GM18517 (cell line): ENCODE data around the gene SYTL2.

ENCODE experiments used
- ATAC-seq: cut with Tn5 transposase; IDR thresholded peaks from one replicate; pipeline ENCODE4 v1.9.1; 2021; ENCODE audit warnings: mild to moderate bottlenecking, moderate library complexity; ENCODE audit not compliant: unreplicated experiment

Gene SYTL2

DNA sequence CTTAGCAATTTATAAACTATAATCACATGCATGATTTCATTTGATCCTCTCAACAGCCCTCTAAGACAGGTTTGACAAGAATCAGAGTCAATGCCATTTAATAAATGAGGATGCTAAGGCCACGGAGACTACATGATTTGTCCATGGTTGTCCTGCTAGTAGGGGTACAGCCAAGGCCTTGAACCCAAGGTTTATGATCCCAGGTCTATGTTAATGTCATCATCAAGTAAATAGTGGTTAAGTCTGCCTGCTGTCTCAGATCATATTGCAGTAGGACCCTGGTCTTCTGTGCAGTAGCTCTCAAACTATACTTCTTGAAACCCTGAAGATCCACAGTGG lies 17.7 kb upstream of the SYTL2 start:
- ATAC-seq: no peak

DNA sequence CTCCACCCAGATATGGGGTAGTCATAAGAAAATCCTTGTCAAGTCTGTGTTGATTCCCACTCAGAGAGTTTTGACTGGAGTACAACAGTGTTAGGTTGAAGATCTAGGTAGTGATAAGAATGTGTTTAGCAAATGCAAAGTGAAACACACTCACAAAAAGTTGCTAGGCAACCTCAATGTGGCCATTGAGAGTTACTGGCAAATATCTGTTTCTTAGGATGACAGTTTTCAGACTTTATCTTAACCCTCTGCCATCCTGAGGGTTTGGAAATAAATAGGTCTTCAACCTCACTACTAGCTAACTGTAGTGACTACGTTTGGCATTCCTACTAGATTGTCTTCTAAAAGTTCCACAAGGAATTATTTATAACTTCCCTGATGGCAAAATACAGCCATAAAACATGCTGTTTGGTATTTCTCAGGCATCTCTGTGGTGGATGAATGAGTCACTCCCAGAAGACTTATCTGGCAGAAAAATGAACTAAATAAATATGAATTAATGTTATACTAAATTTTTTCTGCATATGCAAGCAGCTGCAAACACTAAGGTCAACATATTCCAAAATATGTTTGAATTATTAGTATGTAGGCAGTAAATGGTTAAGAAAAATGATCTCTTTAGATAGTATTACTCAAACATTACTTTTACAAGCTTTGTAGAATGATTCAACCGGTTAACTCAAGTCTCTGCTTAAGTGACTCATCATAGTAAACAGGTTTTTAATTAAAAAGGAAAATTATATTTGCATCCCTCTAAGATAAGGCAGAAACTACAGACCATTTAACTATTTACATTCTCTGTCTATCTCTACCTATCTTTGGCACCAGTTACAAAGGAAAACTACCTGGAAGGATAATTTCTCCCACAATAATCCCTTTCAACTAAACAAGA lies 17.1 kb upstream of the SYTL2 start:
- ATAC-seq: no peak

DNA sequence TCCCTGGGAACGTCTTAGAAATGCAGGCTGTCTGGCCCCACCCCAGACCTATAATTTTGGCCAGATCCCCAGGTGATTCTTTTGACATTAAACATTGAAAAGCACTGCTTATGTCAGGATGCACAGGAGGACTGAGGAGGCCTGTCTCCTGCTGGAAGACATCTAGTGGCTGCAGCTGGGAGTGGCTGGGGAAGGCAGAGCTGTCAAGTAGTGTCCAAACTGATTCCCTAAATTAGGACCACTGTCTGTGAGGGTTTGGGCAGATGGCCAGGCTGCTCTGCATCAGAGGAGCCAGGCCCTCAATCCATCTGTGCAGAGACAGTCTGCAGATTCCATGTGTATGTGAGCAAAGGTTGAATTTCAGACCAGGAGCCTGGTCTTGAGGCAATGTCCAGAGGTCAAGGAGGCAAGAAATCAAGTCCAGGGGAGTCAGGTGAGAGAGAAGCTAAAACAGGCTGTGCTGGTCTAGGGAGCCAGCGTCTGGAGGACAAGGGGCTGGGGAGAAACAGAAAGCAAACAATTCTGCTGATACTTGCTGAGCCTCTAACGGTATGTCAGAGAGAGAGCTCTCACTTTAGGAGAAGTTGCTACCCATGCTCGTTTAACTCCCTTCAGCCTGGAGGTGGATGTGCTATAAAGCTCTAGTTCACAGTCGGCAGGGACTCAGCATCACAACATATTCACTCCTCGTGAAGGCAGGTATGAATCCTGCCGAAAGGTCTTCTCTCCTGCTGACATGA lies 15.3 kb upstream of the SYTL2 start:
- ATAC-seq: no peak

DNA sequence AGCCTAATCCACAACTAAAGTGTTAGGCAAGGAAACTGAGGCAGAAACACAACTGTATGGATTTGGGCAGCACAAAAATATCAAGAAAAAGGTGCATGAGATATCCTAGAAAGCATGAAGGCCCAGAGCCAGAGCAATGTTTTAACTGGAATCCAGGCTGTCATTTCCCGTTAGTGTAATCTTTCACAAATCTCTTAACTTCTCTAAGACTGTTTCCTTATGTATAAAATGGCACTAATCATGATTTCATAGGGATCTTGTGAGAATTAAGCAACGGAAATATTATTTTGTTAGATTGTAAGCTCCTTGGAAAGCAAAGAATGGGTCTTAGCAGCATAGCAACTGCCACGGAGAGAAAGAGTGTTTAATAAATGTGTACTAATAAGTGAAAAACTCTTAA lies 14.7 kb upstream of the SYTL2 start:
- ATAC-seq: no peak

DNA sequence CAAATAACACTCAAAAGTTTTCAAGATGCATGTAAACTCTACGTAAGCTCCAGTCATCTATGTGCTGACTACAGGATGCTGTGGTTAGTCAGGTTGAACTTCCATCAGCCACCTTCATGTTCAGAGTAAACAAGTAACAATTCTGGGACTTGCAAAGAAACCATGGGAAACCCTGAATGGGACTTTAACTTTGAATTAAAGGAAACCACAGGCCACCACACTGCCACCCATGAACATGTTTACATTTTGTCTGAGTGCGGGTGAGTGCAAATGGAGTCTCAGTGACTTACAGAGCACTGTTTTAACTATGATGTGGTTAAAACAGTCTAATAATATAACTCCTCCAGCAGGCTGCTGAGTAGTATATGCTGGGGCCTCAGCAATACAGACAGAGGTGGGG lies 12.9 kb upstream of the SYTL2 start:
- no peak for ATAC-seq

DNA sequence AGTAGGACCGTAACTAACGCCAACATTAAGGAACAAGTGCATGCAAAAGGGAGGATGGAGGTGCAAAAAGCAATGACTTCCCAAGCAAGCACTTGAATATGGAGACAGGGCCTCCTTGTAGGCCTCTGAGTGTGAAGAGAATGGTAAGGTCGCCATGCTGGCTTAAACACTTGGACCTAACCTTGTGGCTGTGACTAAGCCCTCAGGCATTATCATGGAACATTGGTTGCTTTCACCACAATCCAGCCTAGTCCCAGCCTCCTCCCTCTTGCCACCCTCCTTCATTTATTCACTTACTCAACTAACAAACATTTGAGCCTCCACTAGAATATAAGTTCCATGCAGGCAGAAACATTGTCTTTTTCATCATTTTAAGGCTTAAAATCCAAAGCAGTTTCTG lies 11.9 kb upstream of the SYTL2 start:
- ATAC-seq: no peak

DNA sequence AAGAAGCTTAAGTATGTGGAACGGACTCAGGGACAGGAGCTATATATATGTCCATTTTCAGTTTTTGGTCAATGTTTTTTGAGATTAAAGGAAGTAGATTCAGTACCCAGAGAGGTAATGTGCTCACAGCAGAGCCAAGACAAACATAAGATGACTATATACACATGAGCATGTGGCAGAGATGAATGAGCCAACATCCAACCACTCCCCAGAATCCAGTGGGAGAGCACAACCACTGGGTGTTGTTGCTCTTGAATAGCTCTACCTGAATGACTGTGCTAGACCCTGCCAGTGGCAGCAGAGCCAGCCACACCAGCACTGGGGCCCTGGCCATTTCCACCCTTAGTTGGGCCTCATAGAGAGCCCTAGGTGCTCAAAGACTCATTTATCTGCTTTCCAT lies 10.7 kb upstream of the SYTL2 start:
- no peak for ATAC-seq

DNA sequence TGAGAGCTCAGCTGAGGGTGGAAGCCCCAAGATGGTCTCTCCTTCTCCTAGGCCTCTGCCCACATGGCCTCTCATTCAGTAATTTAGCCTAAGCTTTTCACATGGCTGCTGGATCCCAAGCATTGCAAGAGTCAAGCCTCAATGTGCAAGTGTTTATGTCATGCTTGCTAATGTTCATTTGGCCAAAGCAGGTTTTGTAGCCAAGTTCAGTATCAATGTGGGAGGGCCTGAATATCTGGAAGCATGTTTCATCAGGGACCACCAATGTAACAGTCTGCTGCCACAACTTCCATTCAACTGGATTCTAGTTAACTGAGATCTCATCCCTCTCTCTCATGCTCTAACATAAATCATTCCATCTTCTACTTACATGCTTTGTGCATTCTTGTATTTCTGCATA lies 8.5 kb upstream of the SYTL2 start:
- no peak for ATAC-seq

DNA sequence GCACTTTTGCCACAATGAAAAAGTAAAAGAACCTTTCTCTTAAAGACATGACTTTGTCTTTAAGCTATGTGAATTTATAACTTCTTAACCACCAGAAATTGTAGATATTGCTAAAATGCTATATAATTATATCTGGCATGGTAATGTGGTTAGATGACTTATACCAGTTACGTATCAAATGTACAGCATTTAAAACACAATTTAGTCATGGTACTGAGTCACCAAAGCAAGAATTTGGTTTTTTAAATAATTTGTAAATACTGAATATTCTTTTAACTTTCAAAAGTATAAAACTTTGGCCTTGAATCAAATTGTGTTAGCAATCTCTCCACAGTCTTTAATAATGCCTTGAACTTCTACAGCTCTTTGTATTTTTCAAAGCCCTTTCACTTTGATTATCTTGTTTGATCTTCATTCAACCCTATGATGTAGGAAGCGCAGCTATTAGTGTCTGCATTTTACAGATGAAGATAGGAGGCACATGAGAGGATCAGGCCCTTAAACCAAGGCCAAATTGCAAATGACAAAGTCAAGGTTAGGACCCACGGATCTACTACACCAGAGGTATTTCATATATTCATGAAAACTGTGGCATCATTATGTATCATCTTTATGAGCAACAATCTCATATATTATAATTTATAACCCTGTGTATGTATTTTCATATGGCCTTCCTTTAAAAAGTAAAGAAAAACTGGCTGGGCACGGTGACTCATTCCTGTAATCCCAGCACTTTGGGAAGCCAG lies 4.4 kb upstream of the SYTL2 start:
- no peak for ATAC-seq

DNA sequence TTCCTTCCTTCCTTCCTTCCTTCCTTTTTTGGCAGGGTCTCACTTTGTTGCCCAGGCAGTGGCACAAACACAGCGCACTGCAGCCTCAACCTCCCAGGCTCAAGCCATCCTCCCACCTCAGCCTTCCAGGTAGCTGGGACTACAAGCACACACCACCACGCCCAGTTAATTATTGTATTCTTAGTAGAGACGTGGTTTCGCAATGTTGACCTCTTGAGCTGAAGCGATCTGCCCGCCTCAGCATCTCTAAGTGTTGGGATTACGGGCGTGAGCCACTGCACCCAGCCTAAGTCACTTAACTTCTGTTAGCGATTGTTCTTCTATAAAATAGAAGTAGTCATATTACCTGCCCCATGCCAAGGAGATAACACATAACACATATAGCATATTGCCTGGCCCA lies 2.8 kb upstream of the SYTL2 start:
- no peak for ATAC-seq

DNA sequence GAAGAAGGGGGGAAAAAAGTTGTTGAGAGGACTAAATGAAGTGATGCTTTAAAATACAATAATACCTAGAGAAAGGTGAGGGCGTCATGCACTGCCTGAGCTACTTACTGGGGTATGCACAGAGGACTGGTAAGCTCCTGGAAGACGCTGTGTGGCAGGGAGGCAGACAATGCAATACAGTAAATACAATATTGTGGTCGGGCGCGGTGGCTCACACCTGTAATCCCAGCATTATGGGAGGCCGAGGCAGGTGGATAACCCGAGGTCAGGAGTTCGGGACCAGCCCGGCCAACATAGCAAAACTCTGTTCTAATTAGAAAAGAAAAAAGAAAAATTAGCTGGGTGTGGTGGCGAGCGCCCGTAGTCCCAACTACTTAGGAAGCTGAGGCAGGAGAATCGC lies 683 bp upstream of the SYTL2 start:
- ATAC-seq: no peak

DNA sequence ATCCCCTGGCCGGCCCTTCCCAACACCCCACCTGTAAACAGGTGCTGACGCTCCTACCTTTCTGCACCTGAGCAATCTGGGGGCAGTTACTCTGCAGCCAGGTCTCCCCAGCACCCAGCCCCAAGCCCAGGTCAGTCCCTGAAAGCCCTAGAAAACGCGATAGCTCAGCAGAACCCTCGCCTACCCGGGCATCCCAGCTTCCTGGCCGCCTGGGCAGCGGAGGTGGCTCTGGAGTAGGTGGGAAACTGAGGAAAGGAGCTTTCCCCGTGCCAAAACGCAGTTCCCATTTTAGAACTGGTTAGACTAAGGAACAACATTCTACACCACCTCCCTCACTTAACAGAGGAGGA lies 445 bp downstream of the SYTL2 start:
- ATAC-seq: no peak

DNA sequence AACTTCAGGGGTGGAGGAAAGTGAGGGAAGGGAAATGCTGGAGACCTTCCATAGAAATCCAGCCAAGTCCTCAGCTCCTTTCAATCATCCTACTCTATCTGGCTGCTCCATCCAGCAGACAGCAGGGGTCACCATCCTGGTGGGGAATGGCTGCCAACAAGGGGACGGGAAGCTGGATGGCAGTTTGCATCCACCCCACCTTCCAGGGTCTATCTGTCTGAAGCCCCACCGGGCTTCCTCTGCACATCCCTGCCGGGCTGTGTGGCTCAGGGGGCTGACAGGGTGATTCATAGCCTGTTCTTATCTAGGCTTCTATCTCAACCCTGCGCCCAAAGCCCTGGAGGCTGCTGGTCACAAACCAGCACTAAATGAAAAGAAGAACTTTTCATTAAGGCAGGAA lies 1.1 kb downstream of the SYTL2 start:
- no peak for ATAC-seq

DNA sequence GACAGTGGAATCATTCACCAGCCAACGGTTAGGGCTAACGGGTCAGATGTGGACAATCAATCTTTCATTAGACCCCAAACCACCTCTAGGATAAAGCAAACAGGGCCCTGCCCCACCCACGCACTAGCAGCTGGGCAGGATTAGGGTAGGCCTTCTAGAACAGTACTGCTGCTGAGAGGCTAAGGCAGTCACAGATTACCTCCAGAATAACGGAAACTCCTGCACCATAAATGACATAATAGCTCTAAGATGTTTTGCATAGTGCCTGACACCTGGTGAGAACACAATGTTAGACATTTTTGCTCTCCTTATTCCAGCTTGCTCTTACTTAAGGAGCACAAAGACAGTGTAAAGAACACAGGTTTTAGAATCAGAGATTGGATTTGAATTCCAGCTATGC lies 1.8 kb downstream of the SYTL2 start:
- no peak for ATAC-seq

DNA sequence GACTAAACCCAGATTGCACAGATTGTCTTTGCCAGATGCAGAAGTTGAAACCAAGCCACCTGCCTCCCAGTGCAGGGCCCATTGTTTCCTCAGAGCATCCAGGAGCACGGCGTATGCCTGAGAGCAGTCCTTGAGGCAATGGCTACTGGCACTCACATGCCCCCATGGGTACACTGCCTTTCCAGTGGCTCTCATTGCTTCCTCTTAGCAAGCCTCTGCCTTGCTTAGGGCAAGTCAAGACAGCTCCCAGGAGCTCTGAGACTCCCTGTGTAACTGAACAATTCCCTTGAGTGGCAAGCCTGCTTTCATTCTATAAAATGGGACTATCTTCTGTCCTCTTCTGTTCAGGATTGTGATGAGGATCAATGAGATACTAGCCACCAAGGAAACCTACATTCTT lies 4.1 kb downstream of the SYTL2 start:
- no peak for ATAC-seq

DNA sequence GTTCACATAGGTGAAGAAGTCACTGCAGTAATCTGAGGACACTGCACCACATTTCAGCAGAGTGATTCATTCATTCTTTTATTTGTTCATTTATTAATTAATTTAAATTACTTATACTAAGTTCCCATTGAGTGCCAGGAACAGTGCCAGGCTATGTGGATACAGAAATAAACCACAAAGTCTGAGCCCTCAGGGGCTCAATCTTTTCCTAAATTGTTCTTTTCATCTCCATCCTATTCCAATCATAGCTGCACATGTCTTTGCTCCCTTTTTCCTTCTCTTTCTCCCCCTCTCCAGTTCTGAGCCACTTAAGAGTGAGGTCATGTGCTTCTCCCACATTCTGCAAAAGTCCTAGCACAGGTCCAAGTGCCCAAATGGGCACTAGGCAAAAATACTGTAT lies 4.9 kb downstream of the SYTL2 start:
- ATAC-seq: no peak

DNA sequence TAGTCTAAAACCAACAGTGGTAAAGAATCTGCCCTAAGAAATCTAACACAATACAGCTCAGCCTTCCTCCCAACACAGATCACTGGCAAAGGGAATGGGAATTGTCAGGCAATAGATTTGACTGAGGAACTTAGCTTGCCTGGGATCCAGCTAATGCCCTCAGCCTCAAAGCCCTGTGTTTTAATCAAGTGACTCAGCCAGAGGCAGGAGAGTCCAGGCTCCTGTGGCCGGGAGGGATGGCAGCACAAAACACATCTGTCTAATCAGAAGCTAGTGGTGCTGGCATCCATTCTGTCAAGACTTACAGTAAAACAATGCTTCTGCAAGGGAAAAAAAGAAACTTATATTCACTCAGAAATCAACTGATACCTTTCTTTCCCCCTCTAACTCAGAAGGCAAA lies 5.6 kb downstream of the SYTL2 start:
- ATAC-seq: no peak

DNA sequence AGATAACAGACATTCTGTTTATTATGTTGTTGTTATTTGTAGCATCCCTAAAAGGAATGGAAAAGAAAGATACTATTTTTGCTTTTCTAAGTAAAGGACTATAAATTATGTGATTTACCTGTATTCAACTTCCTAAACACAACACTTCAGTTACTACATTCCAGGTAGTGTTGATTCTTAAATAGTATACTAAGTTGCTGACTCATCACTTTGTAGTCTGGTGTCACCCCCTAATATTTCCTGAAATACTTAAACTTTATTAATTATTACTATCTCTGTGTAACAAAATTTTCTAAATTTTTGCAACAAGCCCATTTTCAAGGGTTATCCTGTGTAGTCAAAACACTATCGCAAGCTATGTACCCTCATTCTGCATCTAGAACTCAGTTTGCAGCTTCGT lies 7.0 kb downstream of the SYTL2 start:
- ATAC-seq: no peak

DNA sequence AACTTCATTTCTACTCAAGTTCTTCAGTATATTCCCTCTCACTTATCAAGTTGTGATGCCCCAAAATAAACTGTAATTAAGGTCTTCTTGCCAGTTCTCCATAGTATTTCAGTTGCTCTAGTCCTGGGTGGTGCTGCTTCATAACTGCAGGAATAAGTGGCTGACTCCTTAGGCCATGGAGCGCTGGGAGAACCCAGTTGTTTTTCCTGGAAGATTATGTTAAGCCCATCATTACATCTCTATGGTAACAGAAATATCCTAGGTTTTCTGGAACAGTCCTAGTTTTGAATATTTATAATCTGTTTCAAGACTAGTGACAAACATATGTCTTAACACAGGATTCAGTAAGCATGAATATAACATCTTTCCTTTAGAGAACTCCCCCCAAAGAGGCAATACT lies 7.6 kb downstream of the SYTL2 start:
- no peak for ATAC-seq

DNA sequence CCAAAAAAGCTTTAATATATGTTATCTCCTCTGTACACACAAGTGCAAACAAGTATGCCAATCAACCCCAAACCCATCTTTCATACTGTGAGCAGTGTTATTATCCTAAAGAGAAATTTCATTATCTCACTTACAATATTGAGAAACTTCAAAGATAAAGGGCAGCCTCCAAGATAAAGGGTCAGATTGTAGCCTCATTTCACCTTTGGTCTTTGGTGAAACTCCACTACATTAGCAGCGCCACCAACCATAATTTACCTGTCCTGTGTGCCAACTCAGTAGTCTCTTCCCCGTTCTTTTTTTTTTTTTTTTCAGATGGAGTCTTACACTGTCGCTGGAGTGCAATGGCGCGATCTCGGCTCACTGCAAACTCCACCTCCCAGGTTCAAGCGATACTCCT lies 9.4 kb downstream of the SYTL2 start:
- no peak for ATAC-seq

DNA sequence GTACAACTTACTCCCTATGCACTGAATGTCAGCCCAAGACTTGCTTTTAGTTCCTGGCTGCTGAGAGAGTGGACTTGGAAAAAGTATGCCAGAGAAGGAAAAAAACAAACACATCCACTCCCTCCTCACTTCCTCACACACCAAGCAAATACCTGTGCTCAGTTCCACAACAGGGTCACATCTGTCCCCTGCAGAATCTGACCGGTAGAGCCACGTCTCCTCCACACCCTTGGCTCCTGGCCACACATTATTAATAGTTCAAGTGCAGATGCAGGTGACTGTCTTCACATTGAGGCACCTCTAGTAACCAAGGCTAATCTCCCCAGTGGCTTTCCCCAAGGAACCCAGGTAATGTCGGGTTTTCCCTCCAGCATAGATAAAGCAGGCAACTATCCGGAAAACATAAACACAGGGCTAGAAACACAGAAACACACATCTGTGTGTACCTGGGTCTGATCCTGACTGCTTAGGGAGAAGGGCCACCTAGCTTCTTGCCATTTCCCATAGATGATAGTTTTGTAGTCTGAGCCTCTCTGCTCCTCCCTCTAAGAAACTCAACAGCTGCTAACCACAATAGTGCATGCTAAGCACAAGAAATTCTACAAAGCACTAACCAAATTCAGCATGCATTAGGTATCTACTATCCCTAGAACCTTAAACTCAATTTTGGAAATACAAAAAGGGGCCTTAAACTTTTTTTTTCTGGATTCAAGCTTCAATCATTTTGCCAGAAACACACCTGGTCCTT lies 10.2 kb downstream of the SYTL2 start:
- no peak for ATAC-seq
